GM15510 (cell line): ENCODE measurements around the gene ANKRD33.

Source experiments
- POLR2A ChIP-seq: IDR thresholded peaks from 3 replicates; pipeline ENCODE4 v1.6.1; 2011; ENCODE audit warnings: borderline replicate concordance; ENCODE audit not compliant: insufficient read length; ENCODE audit errors: extremely low read depth

The ANKRD33 gene

DNA sequence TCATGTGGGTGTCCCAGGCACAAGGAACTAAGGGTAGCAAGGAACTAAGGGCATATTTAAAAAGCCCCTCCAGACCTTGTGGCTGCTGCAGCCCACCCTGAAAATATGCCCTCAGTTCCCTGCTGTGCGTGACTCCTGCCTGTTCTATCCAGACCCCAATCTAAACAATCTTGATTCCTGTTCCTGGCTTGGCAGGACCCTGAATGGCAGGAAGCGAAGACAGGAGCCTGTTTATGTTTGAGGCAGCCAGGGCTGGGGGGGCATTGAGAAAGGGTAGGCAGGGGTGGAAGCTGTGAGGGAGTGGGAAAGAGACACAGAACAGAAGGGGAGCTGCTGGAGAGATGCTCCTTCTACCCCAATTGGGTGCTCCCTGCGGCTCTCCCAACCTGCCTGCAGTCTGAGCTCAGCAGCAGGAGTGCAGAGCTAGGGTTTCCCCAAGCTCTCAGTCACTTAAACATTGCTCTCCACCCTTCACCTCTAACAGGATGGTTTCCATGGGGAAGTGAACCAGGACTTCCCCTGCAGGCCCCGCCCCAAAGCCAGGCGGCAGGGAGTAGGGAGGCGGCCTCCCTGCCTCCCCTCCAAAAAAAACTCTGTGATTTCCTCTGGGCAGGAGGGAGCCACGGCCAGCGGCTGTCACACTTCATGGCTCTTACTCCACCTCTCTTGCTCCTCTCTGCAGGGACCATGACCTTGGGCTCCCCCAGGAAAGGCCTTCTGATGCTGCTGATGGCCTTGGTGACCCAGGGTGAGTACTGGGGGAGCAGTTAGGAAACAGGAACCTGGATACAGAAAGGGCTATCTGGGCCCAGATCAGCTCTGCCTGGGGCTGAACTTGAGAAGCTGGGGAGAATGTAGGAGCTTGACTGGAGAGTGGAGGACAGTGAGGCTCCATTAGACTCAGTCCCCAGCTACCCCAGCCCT is 24.1 kb downstream of the ANKRD33 start:
- no peak for TF ChIP-seq POLR2A

DNA sequence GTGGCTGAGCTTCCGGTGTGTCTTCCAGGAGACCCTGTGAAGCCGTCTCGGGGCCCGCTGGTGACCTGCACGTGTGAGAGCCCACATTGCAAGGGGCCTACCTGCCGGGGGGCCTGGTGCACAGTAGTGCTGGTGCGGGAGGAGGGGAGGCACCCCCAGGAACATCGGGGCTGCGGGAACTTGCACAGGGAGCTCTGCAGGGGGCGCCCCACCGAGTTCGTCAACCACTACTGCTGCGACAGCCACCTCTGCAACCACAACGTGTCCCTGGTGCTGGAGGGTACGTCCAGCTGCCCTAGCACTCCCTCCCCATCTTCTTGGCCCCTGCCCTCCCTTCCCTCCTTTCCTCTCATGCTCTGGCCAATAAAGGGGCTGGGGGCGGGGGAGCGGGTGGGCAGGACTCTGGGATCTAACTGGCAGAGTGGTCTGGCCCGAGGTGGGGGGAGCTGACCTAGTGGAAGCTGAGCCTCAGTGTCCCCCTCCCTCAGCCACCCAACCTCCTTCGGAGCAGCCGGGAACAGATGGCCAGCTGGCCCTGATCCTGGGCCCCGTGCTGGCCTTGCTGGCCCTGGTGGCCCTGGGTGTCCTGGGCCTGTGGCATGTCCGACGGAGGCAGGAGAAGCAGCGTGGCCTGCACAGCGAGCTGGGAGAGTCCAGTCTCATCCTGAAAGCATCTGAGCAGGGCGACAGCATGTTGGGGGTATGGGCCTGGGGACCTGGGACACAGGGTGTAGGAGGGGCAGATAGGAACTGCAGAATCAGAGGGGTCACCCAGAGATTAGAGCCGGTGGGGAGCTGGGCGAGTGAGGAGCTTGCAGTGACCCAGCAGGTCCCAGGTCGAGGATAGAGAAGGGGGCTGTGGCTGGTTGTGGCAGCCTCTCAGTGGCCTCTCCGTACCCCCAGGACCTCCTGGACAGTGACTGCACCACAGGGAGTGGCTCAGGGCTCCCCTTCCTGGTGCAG is 25.4 kb downstream of the ANKRD33 start:
- TF ChIP-seq POLR2A: no peak

DNA sequence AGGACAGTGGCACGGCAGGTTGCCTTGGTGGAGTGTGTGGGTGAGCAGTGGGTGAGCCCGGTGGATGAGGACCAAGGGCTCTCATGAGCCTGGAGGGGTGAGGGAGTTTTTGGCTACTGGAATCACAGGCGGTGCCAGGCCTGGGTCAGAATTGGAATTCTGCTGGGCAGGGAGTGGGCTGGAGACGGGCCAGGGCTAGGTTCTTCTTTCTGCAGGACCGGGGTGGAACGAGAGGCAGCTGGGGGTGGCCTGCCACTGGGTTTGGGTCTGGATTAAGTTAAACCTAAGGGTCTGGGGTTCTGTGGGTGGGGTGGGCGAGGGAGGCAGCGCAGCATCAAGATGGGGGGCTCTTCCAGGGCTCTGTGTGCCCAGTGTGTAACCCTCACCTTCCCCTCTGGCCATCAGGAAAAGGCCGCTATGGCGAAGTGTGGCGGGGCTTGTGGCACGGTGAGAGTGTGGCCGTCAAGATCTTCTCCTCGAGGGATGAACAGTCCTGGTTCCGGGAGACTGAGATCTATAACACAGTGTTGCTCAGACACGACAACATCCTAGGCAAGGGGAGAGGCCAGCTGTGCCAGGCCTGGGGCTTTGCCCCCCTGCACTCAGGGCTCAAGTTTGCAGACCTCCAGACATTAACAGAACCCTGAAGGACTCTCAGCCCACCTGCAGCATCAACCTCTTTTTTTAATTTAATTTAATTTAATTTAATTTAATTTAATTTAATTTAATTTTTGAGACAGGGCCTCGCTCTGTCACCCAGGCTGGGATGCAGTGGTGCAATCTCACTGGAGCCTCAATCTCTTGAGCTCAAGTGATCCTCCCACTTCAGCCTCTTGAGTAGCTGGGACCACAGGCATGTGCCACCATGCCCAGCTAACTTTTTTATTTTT is 26.4 kb downstream of the ANKRD33 start:
- no peak for TF ChIP-seq POLR2A

DNA sequence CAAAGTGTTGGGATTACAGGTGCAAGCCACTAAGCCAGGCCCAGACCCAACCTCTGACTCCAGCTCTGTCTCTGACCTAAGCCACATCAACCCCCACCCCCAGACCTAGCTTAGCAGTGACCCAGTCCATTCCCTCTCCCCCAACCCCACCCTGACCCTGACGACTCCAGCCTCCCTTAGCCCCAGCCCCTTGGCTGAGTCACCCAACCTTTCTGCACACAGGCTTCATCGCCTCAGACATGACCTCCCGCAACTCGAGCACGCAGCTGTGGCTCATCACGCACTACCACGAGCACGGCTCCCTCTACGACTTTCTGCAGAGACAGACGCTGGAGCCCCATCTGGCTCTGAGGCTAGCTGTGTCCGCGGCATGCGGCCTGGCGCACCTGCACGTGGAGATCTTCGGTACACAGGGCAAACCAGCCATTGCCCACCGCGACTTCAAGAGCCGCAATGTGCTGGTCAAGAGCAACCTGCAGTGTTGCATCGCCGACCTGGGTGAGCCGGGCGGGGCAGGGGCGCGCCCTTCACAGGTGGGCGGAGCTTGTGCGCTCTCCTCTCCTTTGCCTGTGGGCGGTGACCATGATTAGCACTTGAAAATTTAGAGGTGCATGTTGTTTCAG is 27.2 kb downstream of the ANKRD33 start:
- TF ChIP-seq POLR2A: no peak

DNA sequence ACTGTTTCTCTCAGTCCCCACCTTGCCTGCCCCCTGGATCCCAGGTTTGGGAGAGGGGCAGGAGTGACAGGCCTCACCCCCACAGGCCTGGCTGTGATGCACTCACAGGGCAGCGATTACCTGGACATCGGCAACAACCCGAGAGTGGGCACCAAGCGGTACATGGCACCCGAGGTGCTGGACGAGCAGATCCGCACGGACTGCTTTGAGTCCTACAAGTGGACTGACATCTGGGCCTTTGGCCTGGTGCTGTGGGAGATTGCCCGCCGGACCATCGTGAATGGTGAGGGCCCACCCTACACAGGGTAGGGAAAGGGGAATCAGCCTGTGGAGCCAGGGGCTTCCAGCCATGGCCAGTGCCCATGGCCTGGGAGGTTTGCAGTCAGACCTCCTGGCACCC is 28.0 kb downstream of the ANKRD33 start:
- TF ChIP-seq POLR2A: no peak

DNA sequence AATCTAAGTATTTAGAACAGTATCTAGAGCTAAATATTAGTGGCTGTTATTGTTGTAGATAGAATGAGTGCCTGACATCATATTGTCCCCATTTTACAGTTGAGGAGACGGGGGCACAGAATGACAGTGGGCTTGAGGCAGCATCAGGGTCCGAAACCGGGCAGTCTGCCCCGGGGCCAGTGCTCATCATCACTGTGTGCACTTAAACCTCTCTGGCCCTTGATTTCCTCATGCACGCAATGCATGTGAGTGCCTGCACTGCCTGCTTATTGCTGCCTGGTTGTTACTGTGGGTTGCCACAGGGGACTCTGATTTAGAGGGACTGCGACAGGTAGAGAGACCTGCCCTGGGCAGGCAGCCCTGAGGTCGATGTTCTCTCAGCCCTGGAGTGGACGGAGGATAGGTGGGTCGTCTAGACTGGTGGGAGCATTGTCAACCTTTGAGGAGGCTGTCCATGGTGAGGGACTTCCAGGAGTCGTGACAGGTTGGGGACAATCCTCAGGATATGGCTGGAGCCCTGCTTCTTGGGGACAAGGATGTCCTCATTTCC is 29.2 kb downstream of the ANKRD33 start:
- TF ChIP-seq POLR2A: no peak

DNA sequence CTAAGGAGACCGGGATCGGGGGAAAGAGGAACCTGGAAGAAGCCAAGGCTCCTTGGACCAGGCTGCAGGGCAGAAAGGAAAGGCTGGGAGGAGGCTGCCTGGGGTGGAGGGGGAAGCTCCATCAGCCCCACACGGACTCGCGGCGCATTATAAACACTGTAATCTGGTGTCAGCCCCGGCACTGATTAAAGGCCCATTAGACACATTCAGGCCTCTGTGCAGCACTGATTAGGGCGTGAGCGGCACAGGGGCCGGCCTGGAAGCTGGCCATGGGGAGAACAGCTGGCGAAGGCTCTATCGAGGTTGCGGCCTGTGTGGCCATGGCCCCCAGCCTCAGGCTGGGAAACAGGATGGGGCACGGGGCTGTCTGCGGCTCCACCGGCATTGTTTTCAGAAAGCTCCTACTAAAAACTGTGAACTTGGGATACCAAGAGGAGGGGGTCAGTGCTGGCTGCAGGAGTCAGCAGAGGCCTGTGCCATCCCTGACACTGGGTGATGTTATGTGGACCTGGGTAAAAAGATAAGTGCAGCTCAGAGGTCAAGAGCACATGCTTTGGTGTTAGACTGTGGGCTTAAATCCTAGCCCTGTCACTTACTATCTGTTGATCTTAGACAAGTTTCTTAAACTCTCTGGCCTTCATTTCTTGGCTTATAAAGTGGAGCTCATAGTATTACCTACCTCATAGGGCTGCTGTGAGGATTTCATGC is 30.0 kb downstream of the ANKRD33 start:
- no peak for TF ChIP-seq POLR2A

DNA sequence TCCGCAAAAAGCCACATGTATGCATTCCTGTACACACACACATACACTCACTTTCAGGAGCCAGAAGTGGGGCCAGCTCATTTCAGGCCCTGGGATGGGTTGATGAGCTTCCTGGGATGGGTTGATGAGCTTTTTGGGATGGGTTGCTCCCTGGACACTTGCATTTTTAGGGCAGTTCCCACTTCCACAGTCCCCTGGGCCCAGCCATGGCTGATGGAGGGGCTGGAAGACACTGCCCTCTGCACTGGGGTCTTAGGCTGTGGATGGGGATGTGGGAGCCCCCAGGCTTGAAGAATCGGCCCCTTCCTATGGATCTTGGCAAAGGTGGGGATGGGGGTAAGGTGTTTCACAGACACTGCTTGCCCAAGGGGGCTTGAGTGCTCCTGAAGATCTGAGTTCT is 32.1 kb downstream of the ANKRD33 start:
- TF ChIP-seq POLR2A: no peak

DNA sequence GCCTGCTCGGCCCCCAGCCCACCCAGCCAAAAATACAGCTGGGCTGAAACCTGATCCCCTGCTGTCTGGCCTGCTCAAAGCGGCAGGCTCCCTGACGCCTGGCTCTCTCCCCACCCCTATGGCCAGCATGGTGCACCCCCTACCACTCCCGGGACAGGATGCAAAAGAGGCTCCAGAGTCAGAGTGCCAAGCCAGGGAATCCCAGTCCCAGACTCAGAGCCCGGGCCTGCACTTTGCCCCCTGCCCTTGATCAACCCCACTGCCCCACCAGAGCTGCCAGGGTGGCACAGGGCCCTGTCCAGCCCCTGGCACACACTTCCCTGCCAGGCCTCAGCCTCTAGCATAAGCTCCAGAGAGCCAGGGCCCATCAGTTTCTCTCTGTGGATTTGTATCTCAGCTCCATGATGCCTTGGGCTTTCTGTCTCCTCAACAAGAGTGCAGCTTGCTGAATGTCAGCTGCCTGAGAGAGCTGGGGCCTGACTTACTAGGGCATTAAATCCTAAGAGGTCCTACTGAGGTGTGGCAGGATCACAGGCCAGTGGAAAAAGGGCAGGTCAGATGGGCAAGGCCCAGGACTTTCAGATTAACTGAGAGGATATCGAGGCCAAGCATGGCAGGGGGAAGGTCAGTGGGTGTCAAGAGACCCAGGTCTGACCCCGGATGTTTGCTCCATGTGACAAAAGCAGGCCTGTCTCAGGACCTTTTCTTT is 33.3 kb downstream of the ANKRD33 start:
- TF ChIP-seq POLR2A: no peak

DNA sequence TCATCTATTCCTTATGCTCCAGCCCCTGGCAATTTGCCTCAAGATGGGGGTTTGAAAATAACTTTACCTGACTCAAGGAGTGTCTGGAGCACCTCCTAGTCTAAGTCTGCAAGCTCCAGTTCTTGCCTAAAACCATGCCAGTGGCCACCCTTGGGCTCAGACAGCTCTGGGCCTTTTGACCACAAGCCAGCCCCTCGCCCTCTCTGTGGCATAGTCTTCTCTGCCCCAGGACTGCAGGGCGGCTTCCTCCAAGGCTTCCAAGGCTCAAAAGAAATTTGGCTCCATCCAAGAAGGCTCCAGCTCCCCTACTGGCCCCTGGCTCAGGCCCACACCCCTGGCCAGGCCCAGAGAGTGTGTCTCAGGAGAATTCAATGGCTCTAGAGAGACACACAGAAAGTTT is 34.2 kb downstream of the ANKRD33 start:
- no peak for TF ChIP-seq POLR2A

DNA sequence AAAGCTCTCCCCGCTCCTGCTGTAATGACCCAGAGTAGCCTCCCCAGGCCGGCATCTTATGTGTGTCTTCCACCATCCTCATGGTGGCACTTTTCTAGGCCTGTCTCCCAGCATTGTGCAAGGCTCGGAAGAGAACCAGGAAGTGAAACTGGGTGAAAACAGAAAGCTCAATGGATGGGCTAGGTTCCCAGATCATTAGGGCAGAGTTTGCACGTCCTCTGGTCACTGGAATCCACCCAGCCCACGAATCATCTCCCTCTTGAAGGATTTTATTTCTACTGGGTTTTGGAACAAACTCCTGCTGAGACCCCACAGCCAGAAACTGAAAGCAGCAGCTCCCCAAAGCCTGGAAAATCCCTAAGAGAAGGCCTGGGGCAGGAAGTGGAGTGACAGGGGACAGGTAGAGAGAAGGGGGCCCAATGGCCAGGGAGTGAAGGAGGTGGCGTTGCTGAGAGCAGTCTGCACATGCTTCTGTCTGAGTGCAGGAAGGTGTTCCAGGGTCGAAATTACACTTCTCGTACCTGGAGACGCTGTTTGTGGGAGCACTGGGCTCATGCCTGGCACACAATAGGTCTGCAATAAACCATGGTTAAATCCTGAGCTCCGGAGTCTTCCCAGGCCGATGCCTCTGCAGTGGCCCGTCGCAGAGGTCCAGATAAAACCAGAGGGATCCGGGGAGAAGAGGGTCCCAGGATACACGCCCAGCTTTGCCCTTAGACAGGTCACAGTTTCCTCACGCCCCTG is 35.0 kb downstream of the ANKRD33 start:
- no peak for TF ChIP-seq POLR2A

DNA sequence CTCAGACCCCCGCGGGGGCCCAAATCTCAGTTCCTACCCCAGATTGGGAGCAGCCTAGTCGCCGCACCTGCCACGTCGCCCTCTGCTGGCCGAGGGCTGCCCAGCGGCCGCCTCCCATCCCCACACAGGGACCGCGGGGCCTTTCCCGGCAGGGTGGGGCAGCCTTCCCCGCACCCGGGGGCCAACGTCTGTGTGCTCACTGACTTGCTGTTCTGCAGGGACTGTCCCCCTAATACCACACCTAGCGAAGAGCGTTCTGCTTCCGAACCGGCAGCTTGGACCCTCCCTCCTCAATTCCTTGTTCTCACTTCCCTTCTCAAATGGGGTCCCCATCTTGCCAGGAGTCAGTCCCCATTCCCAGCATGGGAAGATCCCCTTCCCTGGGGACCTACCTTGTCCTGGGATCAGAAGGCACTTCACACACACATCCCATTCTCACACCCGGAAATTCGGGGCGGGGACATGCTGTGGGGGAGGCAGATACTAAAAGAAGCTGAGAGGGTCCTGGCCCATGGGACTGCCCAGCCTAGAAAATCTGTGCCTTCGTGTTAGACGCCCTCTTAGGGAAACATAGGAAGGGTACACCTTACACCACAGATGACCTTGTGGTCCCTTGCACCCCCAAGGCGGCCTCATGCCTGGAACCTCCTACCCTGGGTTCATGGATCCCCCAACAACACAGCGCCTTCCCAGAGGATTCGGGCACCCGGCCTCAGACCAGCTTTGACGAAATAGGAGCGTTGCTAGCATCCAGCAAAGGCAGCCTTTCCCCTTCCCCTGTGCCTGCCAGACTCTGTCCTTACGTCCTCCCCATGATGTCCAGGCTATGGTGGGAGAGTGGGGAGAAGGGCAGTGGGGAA is 35.8 kb downstream of the ANKRD33 start:
- TF ChIP-seq POLR2A: no peak
